Coronary artery (tissue), 2 donors: Measurements from ENCODE around the gene TSPAN2.

Source experiments
- DNase-seq: peaks from one replicate; pipeline ENCODE4 v3.0.0-alpha.2; 2017; ENCODE audit warnings: low spot score
- H3K27ac ChIP-seq, 2 donors: fragments of 200-600 bp; sonication (generic); one replicate each; pipeline ENCODE4 v1.5.1; 2016 to 2019
- H3K4me3 ChIP-seq: fragments of 200-600 bp; sonication (generic); 2 replicates; pipeline ENCODE4 v1.5.1; 2016; ENCODE audit warnings: mild to moderate bottlenecking, moderate library complexity
- CTCF ChIP-seq: fragments of 200-600 bp; sonication (generic); IDR thresholded peaks from one replicate; pipeline ENCODE4 v1.5.1; 2019; ENCODE audit warnings: antibody characterized with exemption

TSPAN2 gene

GRCh38 chr1:115123116-115123515 is 33.8 kb upstream of the TSPAN2 start:
- no peak for DNase-seq
- Histone ChIP-seq H3K4me3 (no peak overlapping the region), H3K27ac (no peak overlapping the region)
- TF ChIP-seq CTCF = no peak

DNA sequence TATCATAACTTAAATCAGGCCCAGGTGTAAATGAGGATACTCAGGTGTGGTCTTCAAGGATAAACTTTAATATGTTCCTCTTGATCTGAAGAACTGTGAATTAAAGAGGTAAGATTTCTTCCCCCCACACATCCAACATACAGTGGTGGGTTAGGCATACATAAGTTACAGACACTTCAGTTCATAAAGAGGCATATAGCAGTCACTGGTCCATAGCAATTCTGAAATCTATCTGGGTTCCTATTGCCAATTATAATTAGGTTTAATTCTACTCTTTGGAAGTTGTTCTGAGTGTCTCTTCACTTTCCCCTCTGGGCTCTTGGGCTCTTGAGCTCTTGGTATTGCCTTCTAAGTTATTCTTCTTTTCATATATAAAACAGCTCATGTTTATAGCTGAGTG is 32.5 kb upstream of the TSPAN2 start:
- Histone ChIP-seq H3K27ac (no peak overlapping the region), H3K4me3 (no peak overlapping the region)
- no peak for DNase-seq
- no peak for TF ChIP-seq CTCF

DNA sequence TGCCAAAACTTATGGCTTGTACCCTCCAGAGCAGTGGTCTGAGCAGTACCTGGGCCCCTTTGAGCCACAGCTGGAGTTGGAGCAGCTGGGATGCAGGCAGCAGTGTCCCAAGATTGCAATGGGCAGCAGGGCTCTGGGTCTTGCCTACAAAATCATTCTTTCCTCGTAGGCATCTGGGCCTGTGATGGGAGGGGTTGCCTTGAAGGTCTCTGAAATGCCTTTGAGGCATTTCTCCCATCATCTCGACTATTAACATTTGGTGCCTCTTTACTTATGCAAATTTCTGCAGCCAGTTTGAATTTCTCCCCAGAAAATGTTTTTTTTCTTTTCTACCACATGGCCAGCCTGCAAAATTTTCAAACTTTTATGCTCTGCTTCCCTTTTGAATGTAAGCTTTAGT is 31.0 kb upstream of the TSPAN2 start:
- no peak for TF ChIP-seq CTCF
- no peak for DNase-seq
- H3K4me3 ChIP-seq = no peak overlapping the region
- no peak overlapping the region for H3K27ac ChIP-seq

DNA sequence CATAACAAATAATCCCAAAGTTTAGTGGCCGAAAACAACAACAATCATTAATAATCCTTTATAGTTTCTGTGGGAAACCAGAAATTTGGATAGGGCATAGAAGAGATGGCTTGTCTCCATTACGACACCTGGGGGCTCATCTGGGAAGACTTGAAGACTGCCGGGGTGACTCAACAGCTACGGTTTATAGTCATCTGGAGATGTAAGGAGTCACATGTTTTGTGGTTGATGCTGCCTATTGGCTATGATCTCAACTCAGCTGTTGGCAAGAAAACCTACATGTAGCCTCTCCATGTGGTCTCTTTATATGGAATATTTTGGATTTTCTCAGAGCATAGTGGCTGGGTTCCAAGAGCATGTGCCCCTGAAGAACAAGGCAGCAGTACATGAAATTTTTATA is 29.3 kb upstream of the TSPAN2 start:
- no peak for DNase-seq
- Histone ChIP-seq H3K4me3 (no peak overlapping the region), H3K27ac (no peak overlapping the region)
- TF ChIP-seq CTCF = no peak

DNA sequence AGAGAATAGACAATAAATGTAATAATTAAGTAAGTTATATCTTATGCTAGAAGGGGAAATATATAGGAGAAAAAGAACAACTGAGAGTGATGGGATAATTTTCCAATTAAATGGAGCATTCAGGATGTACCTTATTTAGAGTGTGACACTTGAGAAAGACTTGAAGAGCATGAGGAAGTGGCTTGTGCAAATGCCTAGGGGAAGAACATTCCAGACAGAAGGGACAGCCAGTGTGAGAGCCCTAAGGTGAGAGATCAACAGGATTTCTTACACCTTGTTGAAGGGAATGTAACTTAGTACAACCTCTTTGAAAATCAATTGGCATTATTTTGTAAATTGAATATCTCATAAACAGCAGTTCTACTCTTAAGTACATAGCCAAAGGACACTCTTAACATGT is 28.8 kb upstream of the TSPAN2 start:
- TF ChIP-seq CTCF = no peak
- H3K4me3 ChIP-seq = no peak overlapping the region
- DNase-seq = no peak
- H3K27ac ChIP-seq = no peak overlapping the region

GRCh38 chr1:115117298-115117697 is 28.0 kb upstream of the TSPAN2 start:
- no peak overlapping the region for H3K4me3 ChIP-seq
- no peak for DNase-seq
- no peak for TF ChIP-seq CTCF

GRCh38 chr1:115116512-115116911 is 27.2 kb upstream of the TSPAN2 start:
- Histone ChIP-seq H3K27ac (no peak overlapping the region), H3K4me3 (no peak overlapping the region)
- TF ChIP-seq CTCF = no peak
- no peak for DNase-seq

More at GRCh38 chr1:115117298-115117697, 28.0 kb upstream of the TSPAN2 start:
- H3K27ac ChIP-seq = no peak overlapping the region
